ENCODE measurements around the gene RBM39.

The RBM39 gene

DNA sequence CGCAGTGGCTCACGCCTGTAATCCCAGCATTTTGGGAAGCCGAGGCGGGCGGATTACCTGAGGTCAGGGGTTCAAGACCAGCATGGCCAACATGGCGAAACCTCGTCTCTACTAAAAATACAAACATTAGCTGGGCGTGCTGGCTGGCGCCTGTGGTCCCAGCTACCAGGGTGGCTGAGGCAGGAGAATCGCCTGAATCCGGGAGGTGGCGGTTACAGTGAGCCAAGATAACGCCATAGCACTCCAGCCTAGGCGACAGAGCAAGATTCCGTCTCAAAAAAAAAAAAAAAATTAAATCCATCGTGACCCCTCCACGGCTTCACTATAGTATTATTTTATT is 76.1 kb downstream of the RBM39 start:
- DNase-seq = no peak

DNA sequence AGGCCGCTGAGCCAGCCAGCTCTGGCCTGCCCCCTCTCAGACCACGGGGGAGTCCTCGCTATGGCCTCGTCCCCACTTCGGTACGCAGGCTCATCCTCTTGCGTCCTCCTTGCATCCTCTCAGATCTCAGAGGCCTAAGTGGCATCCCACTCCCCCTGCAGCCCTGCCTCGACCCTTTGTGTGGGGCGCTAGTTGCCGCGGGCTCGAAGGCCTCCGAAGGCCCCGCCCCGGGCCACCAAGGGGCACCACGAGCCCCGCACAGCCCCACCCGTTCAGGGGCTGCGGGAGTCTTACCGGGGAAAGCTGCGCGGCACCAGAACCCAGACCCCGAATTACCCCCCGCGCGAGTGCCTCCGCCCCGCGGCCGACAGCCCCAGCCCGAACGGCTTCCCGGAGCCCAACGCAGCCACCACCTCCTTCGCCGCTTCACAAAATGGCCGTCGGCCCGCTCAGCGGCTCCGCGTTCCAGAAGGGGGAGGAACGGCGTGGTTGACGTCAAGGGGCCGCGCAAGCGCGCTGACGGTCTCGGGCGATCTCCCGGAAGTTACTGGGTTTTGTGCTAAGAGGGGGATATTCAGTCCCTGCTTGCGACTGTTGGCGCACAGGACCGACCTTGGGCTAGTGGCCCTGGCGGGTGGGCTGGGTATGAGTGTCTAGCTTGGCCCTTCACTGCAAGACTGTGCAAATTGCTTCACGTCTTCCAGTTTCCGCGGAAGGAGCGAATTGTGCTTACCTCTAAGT is 77.4 kb downstream of the RBM39 start, which contains the start of the genes CPNE1 and RBM12:
TSS of gene CPNE1 (minus strand) at position 435 of the 741 bp plus-strand sequence. CDS start 31,977 bp downstream, outside the sequence.
TSS of gene RBM12 (minus strand) at position 435 of the 741 bp plus-strand sequence. CDS start 9,578 bp downstream, outside the sequence.
- peak; percentile 98 for DNase-seq

DNA sequence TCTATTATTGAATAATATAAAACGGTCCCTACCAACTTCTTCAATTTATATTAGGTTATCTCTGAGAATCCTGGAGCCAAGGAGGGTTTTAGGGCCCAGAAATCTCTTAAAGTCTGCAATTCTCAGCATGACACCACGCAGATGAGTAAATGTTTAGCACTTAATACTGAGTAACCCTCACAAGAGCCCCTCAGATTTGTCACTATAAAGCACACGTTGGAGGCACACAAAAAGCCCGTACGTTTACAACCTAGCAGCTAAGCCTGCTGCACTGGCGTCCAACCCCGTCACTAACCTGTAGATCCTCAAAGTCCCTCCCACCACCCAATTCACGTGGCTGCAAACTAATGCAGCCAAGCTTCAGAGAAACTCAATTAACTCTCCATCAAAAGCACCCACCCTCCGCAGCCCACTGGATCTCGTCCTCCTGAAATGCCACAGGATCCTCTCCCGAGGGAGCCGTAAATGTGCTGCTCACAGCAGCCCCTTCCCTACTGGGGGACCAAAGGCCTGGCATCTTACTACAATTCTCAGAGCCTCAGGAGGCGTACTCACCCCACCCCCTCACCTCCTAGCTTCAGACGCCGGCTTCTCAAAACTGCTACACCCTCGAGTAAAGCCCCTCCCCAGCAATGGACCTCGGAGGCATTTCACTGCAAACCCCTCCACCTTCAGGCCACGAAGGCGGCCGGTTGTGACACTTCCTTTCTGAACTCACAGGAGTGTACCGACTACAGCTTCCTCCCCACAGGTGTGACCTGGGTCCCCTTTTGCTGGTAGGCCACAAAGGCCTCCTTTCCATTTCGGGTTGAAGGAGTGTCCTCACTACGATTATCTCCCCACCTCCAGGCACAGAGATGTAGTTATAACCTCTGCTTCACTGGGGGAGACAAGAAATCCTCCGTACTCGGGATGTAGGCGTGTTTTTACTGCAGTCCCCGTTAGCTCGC is 78.3 kb downstream of the RBM39 start:
- peak; percentile 57 for DNase-seq

DNA sequence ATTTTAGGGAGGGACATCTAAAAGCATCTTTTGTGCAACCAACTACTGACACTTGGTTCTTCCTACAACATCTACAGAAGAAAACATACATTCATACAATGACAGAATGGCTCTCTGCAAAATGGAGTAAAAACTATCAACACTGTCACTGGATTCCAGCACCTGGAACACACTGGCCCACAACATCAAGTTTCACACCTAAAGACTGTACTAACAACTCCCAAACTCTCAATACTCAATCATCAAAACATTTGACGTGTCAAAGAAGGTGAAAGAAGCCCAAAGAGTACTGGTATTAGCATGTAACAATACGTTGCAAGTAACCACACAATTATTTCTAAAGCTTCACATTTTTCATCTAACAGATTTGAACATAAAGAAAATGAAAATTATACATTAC is 79.5 kb downstream of the RBM39 start:
- DNase-seq = no peak

DNA sequence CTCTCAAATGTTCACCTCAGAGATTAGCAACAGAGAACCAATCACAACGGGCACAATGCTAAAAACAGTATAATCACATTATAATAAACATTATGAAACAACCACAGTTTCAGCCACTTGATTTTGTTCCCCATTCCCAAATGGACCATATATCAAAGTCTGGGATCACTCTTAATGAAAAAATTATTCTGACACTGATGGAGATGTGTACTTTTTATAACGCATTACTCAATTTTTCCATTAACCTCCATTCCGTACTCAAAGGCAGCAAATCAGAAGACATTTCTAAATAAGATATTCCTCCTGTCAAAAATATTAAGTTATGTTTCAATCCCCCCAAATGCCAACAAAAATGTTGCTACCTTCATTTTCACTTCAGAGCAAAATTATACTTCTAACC is 80.2 kb downstream of the RBM39 start:
- DNase-seq = no peak

DNA sequence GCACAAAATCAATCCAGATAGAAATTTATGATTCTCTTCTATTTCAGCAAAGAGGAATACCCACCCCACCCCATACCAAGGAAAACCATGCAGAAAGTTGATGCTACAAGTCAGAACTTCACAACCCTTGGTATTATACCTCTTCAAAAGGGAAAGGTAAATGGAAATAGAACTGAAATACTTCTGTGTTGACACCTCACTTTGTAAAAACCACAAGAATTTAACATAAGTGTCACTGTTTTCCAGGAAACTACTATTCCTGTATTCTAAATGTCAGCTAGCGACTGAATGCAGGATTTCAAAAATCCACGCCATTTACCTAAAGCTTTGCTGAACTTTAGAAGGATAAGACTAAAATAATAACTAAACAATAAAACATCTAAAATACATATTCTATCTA is 81.0 kb downstream of the RBM39 start:
- DNase-seq = no peak

DNA sequence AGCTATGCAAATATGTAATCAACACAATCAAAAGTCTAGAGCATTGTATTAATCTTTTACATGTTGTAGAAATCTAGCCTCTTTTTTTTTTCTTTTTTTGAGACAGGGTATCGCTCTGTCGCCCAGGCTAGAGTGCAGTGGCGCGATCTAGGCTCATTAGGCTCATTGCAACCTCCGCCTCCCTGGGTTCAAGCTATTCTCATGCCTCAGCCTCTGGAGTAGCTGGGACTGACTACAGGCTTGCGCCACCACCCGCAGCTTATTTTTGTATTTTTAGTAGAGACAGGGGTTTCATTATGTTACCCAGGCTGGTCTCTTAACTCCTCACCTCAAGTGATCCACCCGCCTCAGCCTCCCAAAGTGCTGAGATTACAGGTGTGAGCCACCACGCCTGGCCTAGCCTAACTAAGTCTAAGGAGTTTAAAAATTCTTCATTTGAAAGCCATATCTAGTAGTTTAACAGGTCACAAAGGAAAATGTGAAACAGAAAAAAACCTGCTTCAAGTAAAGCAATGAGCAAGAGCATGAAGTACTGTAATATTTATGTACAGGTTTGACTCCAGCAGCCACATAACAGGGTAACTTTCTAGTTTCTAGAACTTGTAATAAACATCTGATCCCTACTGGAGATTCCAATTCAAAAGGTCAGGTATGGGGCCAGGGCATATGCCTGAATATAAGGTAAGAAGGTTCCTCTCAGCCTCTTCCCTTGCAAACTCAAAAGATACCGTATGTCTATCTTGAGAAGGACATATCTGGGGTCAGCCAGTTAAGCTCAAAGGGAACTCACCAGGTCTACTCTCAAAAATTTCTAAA is 81.7 kb downstream of the RBM39 start:
- no peak for DNase-seq

DNA sequence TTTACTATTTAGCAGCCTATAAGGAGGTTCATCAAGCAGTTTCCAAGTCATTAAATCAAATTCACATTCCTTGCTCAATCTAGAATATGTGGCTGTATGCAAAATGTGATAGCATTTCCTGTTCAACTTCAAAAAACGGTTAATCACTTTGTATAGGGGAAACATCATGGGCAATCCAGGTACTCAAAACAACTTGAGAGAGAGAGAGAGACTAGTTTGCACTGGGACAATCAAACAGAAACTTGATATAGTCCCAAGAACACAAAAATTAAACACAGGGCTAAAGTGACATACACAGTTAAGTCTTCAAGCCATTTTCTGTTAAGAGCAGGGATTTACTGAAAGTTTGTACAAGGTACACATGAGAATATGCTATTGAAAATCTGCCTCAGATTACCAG is 84.8 kb downstream of the RBM39 start:
- no peak for DNase-seq

DNA sequence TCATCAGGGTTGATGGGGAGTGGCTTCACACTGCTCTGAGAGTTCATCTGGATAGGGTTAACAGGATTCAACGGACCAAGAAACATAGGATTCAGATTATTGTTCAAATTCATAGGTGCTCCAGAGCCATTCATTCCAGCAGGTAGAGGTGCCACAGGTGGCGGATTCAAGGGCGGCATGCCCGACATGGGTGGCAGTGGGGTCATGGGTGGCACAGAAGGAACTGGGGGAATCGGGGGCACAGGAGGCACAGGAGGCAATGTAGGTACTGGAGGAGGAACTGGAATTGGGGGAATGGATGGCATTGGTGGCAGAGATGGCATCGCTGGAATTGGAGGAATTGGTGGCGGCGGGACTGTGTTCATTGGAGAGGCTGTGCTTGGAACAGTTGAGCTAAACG is 87.6 kb downstream of the RBM39 start:
- no peak for DNase-seq

DNA sequence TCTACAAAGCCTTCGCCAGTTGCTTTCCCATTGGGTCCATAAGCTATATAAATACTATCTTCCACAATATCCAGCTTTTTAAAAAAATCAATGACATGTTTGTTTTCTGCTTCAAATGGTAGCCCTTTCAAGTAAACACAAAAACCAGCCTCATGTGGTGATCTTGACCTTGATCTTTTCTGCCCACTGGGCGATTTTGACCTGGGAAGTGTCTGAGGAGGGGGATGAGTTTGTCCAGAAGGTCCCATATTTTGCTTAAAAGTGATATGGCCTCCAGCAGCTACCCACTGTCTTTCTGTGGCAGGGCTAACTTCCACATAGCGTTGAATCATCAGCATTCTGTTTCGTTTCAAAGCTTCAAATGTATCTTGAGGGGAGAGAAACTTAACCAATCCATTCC is 88.2 kb downstream of the RBM39 start:
- no peak for DNase-seq

All from NCI-H2171 treated with DMSO at 0.1 percent for 48 hours (cell line).